GM18519 (cell line): ENCODE results near the gene CYB5B.
"Not testable (repeated sequence)": the region's sequence is repeated elsewhere in the genome, so short reads cannot be mapped to it uniquely, and the experiment has no call there.

Experiments used
- ATAC-seq: cut with Tn5 transposase; IDR thresholded peaks from one replicate; pipeline ENCODE4 v1.9.1; 2021; ENCODE audit warnings: mild to moderate bottlenecking, moderate library complexity; ENCODE audit not compliant: unreplicated experiment, low FRiP score

Gene CYB5B

DNA sequence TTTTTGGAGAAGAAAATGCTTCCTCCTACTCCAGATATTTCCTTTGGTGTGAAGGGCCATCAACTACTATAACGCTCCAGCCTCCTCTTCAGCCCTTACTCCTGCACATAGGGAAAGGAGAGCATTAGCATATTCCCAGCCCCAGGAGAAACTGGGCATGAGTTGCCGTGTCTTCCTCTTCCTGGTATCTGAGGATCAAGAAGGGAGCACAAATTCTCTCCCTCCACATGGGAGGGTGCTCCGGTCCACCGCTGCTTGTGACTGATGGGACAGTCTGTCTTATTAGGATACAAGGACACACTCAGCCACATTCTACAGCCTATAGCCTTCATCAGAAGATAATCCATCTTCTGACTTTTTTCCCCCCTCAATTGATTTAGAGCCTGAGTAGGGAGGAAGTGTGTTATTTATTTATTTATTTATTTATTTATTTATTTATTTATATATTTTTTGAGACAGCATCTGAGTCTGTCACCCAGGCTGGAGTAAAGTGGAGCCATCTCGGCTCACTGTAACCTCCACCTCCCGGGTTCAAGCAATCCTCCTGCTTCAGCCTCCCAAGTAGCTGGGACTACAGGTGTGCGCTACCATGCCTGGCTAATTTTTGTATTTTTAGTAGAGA is 16.6 kb upstream of the CYB5B start:
- ATAC-seq = no peak

DNA sequence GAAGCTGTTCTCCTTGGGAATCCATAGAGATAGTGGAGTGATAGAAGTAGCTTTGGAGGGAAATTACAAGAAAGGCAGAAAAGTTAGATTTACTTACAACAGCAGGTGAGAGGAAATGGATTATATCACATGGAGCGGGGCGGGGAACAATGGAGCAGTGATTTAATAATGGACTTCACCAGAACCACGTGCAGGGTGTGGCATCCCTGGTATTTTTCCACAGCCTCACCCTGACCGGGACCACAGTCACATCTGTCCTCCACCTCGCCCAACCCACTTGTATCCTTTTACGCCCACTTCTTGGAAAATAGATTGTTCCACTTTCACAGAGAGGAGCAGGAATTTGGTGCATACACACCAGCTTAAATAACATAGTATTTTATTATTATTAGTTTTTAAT is 15.9 kb upstream of the CYB5B start:
- ATAC-seq = no peak

DNA sequence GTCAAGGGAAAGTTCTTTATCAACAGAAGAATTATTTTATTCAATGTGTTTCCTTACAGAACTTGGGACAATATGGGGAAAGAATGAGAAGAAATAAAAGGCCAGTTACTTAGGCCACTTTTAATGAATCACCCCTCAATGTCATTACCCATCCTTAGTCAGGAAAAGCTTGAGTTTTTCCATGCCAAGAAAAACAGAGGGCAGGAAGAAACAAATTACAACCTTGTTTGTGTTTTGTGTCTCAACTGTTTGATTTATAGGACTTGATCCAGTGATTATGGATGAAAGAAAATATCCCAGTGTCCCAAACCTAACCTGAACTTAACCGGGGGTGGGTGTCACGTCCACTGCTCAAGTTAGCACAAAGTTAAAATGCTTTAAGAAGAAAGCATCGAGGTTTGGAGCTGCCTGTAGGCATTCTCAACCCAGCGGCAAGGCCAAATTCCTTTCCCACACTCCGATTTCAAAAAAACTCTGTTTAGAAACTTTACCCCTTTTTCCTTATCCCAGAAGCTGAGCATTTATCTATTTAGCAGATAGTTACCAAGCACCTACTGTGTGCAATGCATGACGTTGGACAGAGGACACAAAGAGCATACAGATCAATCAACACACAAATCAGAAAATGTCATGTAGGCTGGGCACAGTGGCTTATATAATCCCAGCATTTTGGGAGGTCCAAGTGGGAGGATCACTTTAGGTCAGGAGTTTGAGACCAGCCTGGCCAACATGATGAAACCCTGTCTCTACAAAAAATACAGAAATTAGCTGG is 14.0 kb upstream of the CYB5B start:
- ATAC-seq = no peak

DNA sequence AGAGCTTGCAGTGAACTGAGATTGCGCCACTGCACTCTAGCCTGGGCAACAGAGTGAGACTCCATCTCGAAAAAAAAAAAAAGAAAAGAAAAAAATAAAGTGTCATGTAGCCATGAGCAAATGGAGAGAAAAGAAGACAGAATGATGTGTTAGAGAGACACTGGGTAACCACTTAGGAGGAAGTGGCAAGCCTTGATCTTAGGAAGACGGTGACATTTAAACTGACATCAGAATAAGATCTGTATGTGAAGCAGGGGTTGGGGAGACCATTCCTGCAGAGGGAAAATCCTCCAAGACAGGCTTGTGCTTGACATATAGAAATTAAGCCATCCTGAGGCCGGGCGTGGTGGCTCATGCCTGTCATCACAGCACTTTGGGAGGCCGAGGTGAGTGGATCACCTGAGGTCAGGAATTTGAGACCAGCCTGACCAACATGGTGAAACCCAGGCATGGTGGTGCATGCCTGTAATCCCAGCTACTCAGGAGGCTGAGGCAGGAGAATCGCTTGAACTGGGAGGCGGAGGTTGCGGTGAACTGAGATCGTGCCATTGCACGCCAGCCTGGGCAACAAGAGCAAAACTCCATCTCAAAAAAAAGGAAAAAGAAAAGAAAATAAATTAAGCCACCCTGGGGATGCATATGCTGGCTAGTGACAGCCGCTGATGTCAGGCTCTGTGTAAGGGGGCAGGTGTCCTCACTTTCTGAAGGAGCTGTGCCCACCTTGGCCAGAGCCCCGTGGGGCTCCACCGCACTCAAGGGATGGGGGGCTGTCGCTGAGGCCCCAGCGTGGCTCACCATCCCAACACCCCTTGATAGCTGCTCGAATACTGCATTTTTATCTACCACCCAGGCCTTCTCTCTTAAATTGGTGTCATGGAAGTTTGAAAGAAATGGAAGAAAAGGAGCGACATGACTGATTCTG is 13.1 kb upstream of the CYB5B start:
- ATAC-seq = no peak

DNA sequence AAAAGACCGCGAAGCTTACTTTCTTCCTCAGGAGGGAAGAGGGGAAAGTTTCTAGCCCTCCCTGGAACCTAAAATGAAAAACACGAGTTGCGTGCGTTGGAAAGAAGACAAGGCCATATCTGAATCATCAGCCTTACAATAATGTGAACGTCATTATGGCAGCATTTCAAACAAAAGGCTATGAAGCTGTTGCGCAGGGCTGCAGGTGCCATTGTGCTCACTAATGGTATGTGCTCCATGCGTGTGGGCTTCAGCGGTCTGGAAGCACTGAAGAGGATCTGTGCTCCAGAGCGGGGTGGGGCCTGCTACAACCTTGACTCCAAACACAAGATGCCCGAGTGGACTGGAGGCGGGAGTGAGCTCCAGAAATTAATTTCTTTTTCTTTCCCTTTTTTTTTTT is 12.1 kb upstream of the CYB5B start:
- ATAC-seq = no peak

DNA sequence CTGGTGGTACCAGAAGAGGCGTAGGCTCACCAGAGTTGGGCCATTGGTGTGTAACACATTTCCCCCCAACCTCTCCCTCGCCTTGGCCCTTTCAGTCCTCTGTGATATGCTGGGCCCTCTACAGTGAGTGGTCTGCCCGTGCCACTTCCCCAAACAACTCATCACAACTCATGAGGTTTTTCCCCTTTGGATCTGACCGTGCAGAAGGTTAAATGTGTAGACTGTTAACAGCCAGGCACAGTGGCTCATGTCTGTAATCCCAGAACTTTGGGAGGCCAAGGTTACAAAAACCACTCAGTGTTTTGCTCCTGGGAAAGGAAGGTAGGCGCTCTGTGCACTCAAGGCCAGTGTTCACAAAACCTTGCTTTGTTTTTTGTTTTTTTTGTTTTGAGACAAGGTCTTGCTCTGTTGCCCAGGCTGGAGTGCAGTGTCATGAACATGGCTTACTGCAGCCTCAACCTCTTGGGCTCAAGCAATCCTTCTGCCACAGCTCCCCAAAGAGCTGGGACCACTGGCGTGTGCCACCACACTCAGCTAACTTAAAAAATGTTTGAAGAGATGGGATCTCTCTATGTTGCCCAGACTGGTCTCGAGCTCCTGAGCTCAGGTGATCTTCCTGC is 11.3 kb upstream of the CYB5B start:
- ATAC-seq = no peak

DNA sequence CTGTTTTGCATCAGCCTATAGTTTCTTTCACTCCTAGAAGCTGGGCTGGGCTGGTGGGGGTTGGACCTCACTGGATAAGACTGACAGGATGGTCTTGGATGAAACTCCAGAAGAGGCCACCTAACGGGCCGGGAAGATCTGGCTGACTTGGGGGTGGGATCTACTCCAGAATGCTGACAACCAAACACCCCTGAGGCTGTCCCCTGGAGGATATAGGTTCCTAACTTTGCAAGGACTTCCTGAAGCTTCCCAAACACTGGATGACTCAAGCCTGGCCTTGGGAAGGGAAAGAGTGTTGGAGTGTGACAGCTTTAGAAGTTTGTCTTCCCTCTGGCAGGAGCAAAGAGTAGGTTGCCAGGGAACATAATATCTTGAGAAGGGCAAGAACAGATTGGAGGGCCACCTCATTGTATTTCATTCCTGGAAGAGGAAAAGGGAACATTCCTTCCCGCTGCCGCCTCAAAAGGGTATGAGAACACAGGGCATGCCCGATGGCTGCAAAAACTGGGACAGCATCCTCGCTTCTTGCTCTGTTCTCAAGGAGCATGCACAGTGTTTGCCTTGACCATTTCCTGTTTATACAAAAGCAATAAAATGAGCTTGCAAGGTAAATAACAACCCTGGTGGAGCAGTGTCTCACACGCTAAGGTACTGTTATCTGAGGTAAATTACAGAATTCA is 6.8 kb upstream of the CYB5B start:
- ATAC-seq = no peak

DNA sequence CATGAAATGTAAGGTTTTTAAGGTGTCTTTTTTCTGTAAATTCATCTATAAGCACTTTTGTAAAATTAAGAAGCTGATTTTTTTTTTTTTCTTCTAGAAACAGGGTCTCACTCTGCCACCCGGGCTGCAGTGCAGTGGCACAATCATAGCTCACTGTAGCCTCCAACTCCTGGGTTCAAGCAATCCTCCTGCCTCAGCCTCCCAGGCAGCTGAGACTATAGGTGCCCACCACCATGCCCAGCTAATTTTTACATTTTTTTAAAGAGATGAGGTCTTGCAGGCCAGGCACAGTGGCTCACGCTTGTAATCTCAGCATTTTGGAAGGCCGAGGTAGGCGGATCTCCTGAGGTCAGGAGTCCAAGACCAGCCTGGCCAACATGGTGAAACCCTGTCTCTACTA is 4.5 kb upstream of the CYB5B start:
- no peak for ATAC-seq

DNA sequence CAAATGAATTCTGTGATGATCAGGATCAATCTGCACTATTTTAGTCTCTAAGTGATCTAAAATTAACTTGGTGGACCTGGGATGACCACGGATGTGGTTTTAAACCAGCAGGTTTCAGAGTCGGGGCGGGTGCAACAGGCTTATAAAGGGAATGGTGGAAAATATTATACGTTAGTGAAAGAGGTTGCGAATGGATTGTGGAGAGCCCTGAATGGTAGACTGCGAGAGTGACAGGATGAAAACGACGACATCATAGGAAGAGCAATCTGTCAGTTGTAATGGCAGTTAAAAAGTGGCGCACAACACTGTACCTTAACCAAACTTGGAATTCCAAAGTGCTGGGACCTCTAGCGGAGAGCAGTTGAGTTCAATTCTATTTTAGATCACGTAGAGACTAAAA is 1.2 kb upstream of the CYB5B start:
- ATAC-seq = no peak

DNA sequence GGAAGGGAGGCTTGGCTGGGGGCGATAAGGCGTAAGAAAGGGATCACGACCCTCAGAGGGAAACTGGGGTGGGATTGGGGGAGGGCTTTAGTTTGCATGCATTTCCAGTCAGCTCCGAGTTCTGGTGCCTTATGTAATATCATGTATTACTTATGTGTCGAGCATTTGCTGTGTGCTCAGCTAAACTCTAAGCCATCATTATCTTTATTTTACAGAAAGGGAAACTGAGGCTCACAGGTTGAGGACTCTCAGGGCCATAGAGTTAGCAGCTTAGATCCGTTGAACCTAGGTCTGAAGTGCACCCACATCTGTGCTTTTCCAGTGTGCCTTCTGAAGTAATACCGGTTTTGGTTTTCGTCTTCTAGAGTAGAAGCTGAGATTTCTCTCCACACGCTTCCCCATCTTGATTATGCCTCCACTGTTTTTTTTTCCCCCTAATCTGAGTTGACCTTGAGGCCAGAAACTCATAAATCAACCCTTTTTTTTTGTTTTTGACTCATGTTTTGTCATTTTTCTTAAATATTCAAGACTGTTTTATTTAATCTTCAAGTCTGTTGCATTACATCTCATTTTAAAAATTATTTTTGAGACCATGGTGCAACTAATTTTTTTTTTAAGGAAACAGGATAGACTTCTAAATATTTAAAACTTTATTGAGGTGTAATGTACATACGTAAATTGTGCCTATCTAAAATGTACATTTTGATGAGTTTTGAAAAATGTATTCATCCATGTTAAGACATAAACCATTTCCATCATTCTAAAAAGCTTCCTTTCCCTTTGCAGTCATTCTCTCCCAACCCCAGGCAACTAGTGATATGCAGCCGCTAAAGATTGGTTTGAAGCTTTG is 741 bp downstream of the CYB5B start:
- no peak for ATAC-seq

DNA sequence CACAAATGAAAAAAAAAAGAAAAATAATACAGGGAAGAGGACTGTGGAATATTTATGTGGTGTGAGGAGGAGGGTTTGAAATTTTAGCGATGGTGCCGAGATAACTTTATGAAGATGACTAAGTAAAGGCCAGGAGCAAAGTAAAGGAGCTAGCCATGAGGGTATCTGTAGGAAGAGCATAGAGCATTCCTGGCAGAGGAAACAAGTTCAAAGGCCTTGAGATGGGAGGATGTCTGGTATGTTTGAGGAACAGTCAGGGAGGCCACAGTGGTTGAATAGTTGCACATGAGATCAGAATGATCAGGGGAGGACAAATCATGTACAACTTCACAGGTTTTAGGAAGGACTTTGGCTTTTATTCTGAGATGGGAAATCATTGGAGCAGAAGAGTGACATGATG is 4.2 kb downstream of the CYB5B start:
- ATAC-seq = no peak

DNA sequence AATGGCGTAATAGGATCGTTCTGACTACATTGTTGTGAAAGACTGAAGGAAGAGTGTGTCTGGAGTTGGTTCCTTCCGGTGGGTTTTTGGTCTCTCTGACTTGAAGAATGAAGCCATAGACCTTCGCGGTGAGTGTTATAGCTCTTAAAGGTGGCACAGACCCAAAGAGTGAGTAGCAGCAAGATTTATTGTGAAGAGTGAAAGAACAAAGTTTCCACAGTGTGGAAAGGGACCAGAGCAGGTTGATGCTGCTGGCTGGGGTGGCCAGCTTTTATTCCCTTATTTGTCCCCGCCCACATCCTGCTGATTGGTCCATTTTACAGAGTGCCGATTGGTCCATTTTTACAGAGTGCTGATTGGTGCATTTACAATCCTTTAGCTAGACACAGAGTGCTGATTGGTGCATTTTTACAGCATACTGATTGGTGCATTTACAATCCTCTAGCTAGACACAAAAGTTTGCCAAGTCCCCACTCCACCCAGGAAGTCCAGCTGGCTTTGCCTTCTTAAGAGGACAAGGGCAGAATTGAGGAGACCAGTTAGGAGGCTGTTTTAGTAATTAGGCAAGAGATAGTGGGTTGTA is 4.7 kb downstream of the CYB5B start:
- ATAC-seq = not testable (repeated sequence)

DNA sequence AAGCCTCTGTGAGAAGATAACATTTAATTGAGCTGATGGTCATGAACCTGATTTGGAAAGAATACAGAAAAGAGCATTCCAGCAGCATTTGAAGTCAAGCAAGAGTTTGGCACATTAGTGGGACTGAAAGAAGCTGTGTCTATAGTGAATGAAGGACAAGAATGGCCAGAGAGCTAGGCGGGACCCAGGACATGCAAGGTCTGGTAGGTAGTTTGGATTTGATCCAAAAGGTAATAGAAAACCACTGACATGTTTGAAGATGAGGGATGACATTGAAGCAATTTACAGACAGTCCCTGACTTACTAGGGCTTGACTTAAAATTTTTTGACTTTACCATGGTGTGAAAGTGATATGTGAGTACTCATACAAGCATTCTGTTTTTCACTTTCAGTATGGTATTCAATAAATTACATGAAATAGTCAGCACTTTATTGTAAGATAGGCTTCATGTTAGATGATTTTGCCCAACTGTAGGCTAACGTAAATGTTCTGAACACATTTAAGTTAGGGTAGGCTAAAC is 7.6 kb downstream of the CYB5B start:
- ATAC-seq = no peak

DNA sequence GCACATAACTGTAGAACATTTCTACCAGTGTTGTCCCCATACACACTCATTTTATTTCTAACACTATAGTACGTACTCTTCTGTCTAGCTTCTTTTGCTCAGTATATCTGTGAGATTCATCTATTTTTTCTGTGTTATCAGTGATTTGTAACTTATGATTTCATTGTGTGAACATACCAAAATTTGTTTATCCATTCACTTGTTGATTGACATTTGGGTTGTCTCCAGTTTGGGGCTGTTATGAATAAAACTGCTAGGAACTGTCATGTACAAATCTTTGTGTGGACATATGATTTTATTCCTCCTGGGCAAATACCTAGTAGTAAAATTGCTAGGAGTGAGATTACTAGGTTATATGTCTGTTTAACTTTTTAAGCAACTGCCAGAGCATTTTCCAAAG is 9.6 kb downstream of the CYB5B start:
- no peak for ATAC-seq

DNA sequence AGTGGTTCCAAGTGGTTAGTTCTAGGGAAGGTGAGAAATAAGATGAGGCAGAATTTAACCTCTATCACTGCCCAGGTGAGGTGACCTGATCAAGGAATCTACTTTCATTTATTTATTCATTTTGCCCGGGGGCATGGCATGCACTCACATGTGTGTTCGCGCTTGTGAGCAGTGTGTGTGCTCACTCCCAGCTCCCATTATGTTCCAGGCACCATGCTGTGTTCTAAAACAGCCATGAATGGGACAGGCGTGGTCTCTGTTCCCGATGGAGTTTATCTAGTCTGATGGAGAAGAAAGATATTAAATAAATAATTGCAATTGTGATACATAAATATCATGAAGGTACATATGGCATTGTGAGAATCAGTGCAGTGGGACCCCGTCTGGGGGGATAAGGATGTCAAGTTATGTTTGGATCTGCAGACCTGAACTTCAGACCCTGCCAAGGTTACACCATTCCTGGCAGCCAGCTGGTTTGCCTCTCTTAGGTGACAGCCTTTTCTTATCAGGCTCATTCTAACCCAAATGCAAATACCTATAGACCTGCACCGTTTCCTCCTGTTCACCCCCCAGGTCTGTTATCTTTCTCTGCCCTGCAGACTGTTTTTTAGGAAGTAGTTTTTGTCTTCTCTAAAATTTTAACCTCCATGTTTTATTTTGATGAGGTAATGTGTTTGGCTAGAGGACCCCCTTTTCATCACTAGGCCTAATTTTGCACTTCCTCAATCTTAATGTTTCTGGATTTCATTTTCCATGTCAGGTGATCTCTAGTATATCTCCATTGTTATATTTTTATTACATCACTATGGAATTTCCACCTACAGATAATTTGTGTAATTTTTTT is 11.8 kb downstream of the CYB5B start:
- no peak for ATAC-seq

DNA sequence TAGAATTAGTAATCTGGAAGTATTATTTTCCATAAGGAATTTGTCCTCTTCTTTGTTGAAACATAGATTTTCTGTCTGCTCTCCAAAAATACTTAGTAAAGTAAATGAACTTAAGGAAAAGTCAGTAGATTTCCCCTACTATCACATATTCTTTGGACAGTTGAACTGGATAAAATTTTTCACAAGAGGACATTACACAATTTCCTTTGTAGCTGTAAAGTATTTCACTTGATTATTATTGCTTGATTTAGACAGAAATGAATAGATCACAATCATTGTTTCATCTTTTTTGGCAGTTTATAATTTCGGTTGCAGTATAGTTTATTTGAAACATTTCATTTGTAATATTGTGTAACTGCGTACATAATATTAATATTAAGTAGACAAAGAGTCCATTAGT is 12.5 kb downstream of the CYB5B start:
- ATAC-seq = no peak

DNA sequence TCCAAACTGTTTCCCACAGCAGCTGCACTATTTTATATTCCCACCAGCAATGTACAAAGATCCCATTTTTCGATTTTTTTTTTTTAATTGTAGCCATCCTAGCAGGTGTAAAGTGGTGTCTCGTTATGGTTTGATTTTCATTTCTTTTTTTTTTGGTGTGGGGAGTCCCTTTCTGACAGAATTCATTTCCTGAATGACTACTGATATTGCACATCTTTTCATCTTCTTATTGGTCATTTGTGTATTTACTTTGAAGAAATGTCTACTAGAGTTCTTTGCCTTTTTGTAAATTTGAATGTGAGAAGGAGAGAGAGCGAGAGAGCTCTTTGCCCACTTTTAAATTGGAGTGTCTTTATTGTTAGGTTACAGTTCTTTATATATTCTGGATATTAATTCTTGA is 14.0 kb downstream of the CYB5B start:
- ATAC-seq = no peak

DNA sequence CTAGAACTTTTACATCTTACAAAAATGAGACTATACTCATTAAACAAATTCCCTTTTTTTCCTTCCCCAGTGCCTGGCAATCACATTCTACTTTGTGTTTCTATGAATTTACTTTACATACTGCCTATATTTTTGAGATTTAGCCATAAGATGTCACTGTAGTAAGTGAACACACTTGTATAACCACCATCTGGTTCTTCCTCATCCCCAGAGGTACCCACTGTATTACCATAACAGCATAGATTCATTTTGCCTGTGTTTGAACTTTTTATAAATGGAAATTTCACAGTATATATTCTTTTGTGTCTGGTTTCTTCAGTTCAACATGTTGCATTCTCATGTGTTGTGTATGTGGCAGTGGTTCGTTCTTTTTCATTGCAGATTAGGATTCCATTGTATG is 15.8 kb downstream of the CYB5B start:
- no peak for ATAC-seq
